PC-9 (cell line): Measurements from ENCODE around the gene ATP2B3. TPM values are rescaled to one million over a fixed set of nuclear protein-coding genes. Genes with fewer than 3 reads are reported as not detected.

Experiments used
- BruUV-seq: library from RNA; stranded (reverse); fragments of 400-500 nt; replicated peaks from 2 replicates; lab custom pipeline; 2021; lab: Mats Ljungman, UMichigan
- CTCF ChIA-PET: fragments of 300-600 bp; sonication (Branson Sonifier 250); formaldehyde crosslinking; loops from one replicate; lab custom pipeline; 2022; ENCODE audit warnings: antibody characterized with exemption; lab: Charles Lee
- POLR2A ChIA-PET: fragments of 300-600 bp; sonication (Branson Sonifier 250); formaldehyde crosslinking; loops from one replicate; lab custom pipeline; 2022; ENCODE audit warnings: antibody characterized with exemption; ENCODE audit not compliant: unreplicated experiment; lab: Charles Lee
- DNase-seq, 2 experiments: peaks; one replicate each; pipeline versions ENCODE4 v3.0.0 to v3.0.0-alpha.2; 2015 to 2022; ENCODE audit warnings: mixed read lengths in 1 of 2
- H2AFZ ChIP-seq: fragments of 200-600 bp; sonication (generic); 2 replicates; pipeline ENCODE4 v1.8.1; 2017; ENCODE audit warnings: antibody characterized with exemption
- H3F3A ChIP-seq: fragments of 200-600 bp; sonication (generic); 2 replicates; pipeline ENCODE4 v1.8.1; 2017; ENCODE audit warnings: antibody characterized with exemption, mild to moderate bottlenecking, low read depth; ENCODE audit not compliant: insufficient read depth
- H3K27ac ChIP-seq: fragments of 200-600 bp; sonication (generic); 2 replicates; pipeline ENCODE4 v1.6.1; 2016; ENCODE audit warnings: mixed run types
- H3K27me3 ChIP-seq: fragments of 200-600 bp; sonication (generic); 2 replicates; pipeline ENCODE4 v1.6.1; 2016; ENCODE audit warnings: low read depth, mixed run types; ENCODE audit not compliant: insufficient read depth
- H3K36me3 ChIP-seq: fragments of 200-600 bp; sonication (generic); 2 replicates; pipeline ENCODE4 v1.6.1; 2016; ENCODE audit warnings: low read depth, mixed run types
- H3K4me1 ChIP-seq: fragments of 200-600 bp; sonication (generic); replicated peaks from 2 replicates; pipeline ENCODE4 v1.6.1; 2016; ENCODE audit warnings: mixed run types; ENCODE audit not compliant: insufficient read depth
- H3K4me2 ChIP-seq: fragments of 200-600 bp; sonication (generic); 2 replicates; pipeline ENCODE4 v1.6.1; 2017; ENCODE audit warnings: mixed run types
- H3K4me3 ChIP-seq: fragments of 200-600 bp; sonication (generic); 2 replicates; pipeline ENCODE4 v1.6.1; 2016; ENCODE audit warnings: mixed run types
- H3K79me2 ChIP-seq: fragments of 200-600 bp; sonication (generic); 2 replicates; pipeline ENCODE4 v1.6.1; 2017; ENCODE audit warnings: low read depth, mixed run types
- H3K9me2 ChIP-seq: fragments of 200-600 bp; sonication (generic); 2 replicates; pipeline ENCODE4 v1.8.1; 2017; ENCODE audit warnings: mild to moderate bottlenecking; ENCODE audit not compliant: insufficient read depth
- H3K9me3 ChIP-seq: fragments of 200-600 bp; sonication (generic); 2 replicates; pipeline ENCODE4 v1.8.1; 2016; ENCODE audit warnings: low read depth; ENCODE audit not compliant: insufficient read depth
- H4K20me1 ChIP-seq: fragments of 200-600 bp; sonication (generic); 2 replicates; pipeline ENCODE4 v1.8.1; 2017; ENCODE audit not compliant: insufficient read depth
- CTCF ChIP-seq: fragments of 200-600 bp; sonication (generic); conservative IDR thresholded peaks from 2 replicates; pipeline ENCODE4 v1.6.1; 2017; ENCODE audit warnings: mixed run types, antibody characterized with exemption, mild to moderate bottlenecking, moderate library complexity
- EZH2 ChIP-seq: fragments of 200-600 bp; sonication (generic); IDR thresholded peaks from 2 replicates; pipeline ENCODE4 v1.8.0; 2017; ENCODE audit warnings: antibody characterized with exemption, low read depth
- intact Hi-C: fragments of 100-400 bp; cut with micrococcal nuclease; formaldehyde crosslinking; loops from one replicate; pipeline ENCODE4 v1.10.0; 2022; ENCODE audit not compliant: unreplicated experiment
- total RNA-seq: library from RNA; stranded (reverse); gene quantifications from 2 replicates; pipeline ENCODE4 v1.2.3, GENCODE V29; 2021

ATP2B3 gene
- total RNA-seq, 1 experiment from 2014 or later = not detected

- intact Hi-C loops = loop anchor here (5.0 kb wide), 1 partner anchor 129 kb away; no protein-coding TSS in a partner anchor
- CTCF ChIA-PET = interaction anchor here (1.9 kb wide), 1 partner anchor 129 kb away, joined by 12 read pairs; no protein-coding TSS in a partner anchor
Observed at GRCh38 chrX:153538424-153538823, 21.0 kb downstream of the ATP2B3 start.

GRCh38 chrX:153539171-153539978 is 21.9 kb downstream of the ATP2B3 start:
- Histone ChIP-seq H3K9me3 (no peaks in the 10 kb centered on the region), H3K4me1 (no peaks in the 10 kb centered on the region), H3K36me3 (no peaks in the 10 kb centered on the region), H3K9me2 (no peaks in the 10 kb centered on the region), H3K79me2 (no peaks in the 10 kb centered on the region), H4K20me1 (no peaks in the 10 kb centered on the region), H3K4me2 (no peak overlapping the region), H3F3A (no peaks in the 10 kb centered on the region), H3K4me3 (no peak overlapping the region), H3K27ac (no peak overlapping the region), H3K27me3 (peaks cover 25% of the 10 kb centered on the region; the same call in 1 of the 2 replicates), H2AFZ (no peak overlapping the region)
- TF ChIP-seq CTCF (peak; percentile 83), EZH2 (no peak)
- no TSS peak for BruUV-seq
- peak in 1 of 2 experiments; percentile 81 for DNase-seq
- ChIA-PET CTCF (interaction anchor here (0.5 to 1.9 kb wide), 6 partner anchors 110 to 606 kb away, joined by 3 to 12 read pairs (median 4); no protein-coding TSS in a partner anchor), POLR2A (interaction anchor here (0.7 kb wide), 1 partner anchor 575 kb away, joined by 4 read pairs; no protein-coding TSS in a partner anchor)
- intact Hi-C loops = loop anchor here (1.0 to 5.0 kb wide), 2 partner anchors 128 to 408 kb away; no protein-coding TSS in a partner anchor

More at GRCh38 chrX:153538424-153538823, 21.0 kb downstream of the ATP2B3 start:
- Histone ChIP-seq H3K27ac (no peak overlapping the region), H3K4me3 (no peak overlapping the region), H3K79me2 (no peaks in the 10 kb centered on the region), H3K9me3 (no peaks in the 10 kb centered on the region), H4K20me1 (no peaks in the 10 kb centered on the region), H2AFZ (no peak overlapping the region), H3K4me2 (no peak overlapping the region), H3K9me2 (no peaks in the 10 kb centered on the region), H3K36me3 (no peaks in the 10 kb centered on the region), H3F3A (no peaks in the 10 kb centered on the region), H3K27me3 (peaks cover 25% of the 10 kb centered on the region; the same call in 1 of the 2 replicates), H3K4me1 (no peaks in the 10 kb centered on the region)
- TF ChIP-seq EZH2 = no peak
- TF ChIP-seq CTCF = no peak
- POLR2A ChIA-PET = no interaction called here
- DNase-seq = no peak
- no TSS peak for BruUV-seq

GRCh38 chrX:153539979-153540358 is 22.5 kb downstream of the ATP2B3 start:
- H3F3A ChIP-seq = no peaks in the 10 kb centered on the region
- intact Hi-C loops = loop anchor here (1.0 to 5.0 kb wide), 2 partner anchors 127 to 407 kb away; no protein-coding TSS in a partner anchor
- H3K9me3 ChIP-seq = no peaks in the 10 kb centered on the region
- no peak overlapping the region for H2AFZ ChIP-seq
- peaks cover 25% of the 10 kb centered on the region; the same call in 1 of the 2 replicates for H3K27me3 ChIP-seq
- H3K9me2 ChIP-seq = no peaks in the 10 kb centered on the region
- no peak overlapping the region for H3K4me3 ChIP-seq
- no peak for TF ChIP-seq EZH2
- no peak for TF ChIP-seq CTCF
- no peaks in the 10 kb centered on the region for H3K4me1 ChIP-seq
- H3K4me2 ChIP-seq = no peak overlapping the region
- no peak for DNase-seq
- no peak overlapping the region for H3K27ac ChIP-seq
- POLR2A ChIA-PET = no interaction called here
- H4K20me1 ChIP-seq = no peaks in the 10 kb centered on the region
- CTCF ChIA-PET = interaction anchor here (1.0 to 1.9 kb wide), 2 partner anchors 110 to 128 kb away, joined by 5 to 12 read pairs; no protein-coding TSS in a partner anchor
- BruUV-seq = no TSS peak
- H3K79me2 ChIP-seq = no peaks in the 10 kb centered on the region
- no peaks in the 10 kb centered on the region for H3K36me3 ChIP-seq
